ENCODE measurements around the gene RAMAC.
A peak's percentile ranks its signal among the peaks of the same experiment; 100 is the strongest.

The RAMAC gene

GRCh38 chr15:82945326-82945725, 40.7 kb upstream of the RAMAC start:
- H3K27ac ChIP-seq = no peak overlapping the region
- no peak for TF ChIP-seq CTCF (conservative IDR thresholded peaks at IDR 0.05)

GRCh38 chr15:82946155-82946701, 39.8 kb upstream of the RAMAC start:
- TF ChIP-seq CTCF (conservative IDR thresholded peaks at IDR 0.05) = no peak
- no peak overlapping the region for H3K27ac ChIP-seq

GRCh38 chr15:82950295-82950694, 35.7 kb upstream of the RAMAC start:
- peak overlapping the region; percentile 96 for H3K27ac ChIP-seq
- TF ChIP-seq CTCF (conservative IDR thresholded peaks at IDR 0.05) = no peak

- peak overlapping the region; percentile 96 for H3K27ac ChIP-seq
- no peak for TF ChIP-seq CTCF (conservative IDR thresholded peaks at IDR 0.05)
Measured at GRCh38 chr15:82950746-82951370, 35.2 kb upstream of the RAMAC start.

GRCh38 chr15:82951472-82952157, 34.4 kb upstream of the RAMAC start:
- peak overlapping the region; percentile 96 for H3K27ac ChIP-seq

GRCh38 chr15:82952158-82953081, 33.6 kb upstream of the RAMAC start, which contains the start of gene HOMER2:
Gene HOMER2 (minus strand): TSS chr15:82952720. CDS start chr15:82952535, 185 bp downstream.
- H3K27ac ChIP-seq = peak within 1 kb of the TSS; percentile 96
- TF ChIP-seq CTCF (conservative IDR thresholded peaks at IDR 0.05) = peak; percentile 33

More at GRCh38 chr15:82951472-82952157, 34.4 kb upstream of the RAMAC start:
- TF ChIP-seq CTCF (conservative IDR thresholded peaks at IDR 0.05) = no peak

GRCh38 chr15:82958638-82959037, 27.4 kb upstream of the RAMAC start:
- TF ChIP-seq CTCF (conservative IDR thresholded peaks at IDR 0.05) = no peak
- no peak overlapping the region for H3K27ac ChIP-seq
